Left kidney (tissue), 2 donors: ENCODE measurements around the gene PIRT. TPM values are rescaled to one million over a fixed set of nuclear protein-coding genes. Genes with fewer than 3 reads are reported as not detected.

Source experiments
- DNase-seq: peaks from one replicate; pipeline ENCODE4 v3.0.0-alpha.2; 2013
- polyA plus RNA-seq: library from polyadenylated mRNA; unstranded; fragments of 120-200 nt; gene quantifications from one replicate; pipeline ENCODE4 v1.2.1, GENCODE V29; 2013; ENCODE audit not compliant: insufficient read length

PIRT gene
- polyA plus RNA-seq, 1 donor, result 0.07 TPM

DNA sequence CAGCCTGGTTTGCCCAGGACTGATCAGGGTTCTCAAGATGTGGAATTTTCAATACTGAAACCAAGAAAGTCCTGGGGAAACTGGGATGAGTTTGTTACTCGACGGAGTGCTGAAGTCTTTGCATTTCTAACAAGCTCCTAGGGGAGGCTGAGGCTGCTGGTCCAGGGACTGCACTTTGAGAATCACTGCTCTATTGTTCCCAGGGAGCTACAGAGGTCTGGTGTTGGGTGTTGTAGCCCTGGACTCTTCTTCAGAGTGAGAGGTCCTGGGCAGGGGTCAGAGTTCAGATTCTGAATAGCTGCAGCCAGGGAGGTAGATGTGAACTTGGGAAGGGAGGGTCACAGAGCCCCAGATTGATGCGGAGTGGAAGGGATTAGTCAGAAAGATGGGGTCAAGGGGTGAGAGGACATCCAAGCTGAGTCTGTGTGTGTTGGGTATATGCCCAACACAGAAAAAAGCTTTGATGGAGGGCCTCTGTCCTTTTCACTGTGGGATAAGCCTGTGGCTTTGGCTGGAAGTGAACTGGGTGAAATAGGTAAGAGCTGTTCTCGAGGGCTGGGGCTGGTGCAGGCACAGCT is 48.1 kb downstream of the PIRT start:
- DNase-seq, result no peak

DNA sequence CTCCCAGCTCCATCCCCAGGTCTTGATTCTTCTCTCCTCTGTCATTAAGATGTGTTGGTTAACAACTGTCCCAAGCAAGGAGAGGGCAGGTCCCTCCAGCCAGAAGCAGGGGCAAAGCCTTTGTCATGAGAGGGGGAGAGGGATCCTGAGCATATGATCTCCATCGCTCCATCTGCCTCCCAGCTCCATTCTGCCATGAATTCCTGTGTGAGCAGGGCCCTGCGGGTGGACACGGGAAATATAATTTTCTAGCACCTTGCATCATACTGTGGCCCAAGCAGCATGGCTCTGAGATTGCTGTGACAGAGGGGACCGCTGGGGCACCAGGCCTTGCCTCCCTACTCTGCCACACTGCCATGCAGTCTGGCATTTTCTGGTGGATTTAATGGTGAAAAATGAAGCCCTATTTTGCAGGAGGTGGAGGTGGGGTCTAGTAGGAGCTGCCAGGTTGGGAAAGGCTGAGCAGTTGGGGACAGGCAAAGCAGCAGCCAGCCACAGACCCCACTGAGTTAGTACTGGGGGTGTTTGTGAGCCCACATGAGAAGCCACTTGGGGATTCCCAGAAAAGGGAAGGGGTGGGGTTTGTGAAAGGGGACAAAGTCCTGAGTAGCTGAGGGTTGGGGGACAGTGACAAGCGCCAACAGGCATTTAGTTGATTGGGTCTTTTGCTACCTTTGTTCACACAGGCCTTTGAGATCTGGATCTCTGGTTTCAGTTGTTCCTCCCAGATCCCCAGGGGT is 50.4 kb downstream of the PIRT start:
- DNase-seq, result no peak

DNA sequence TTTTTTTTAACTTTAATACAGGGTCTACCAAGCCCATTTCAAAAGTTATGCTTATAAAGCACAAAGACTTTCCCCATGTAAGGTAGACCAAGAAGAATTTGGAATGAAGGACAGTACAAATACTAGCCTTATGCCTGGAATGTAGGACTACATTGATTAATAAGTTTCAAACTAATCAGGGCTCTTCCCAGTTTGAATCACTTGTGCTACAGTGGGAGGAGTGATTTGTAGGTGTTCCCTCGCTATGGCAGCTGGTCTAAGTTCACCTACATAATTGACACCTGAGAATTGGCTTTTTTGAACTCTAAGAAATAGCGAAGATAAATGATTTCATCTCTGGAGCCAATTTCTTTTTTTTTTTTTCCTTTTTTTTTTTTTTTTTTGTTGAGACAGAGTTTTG is 52.6 kb downstream of the PIRT start:
- no peak for DNase-seq

DNA sequence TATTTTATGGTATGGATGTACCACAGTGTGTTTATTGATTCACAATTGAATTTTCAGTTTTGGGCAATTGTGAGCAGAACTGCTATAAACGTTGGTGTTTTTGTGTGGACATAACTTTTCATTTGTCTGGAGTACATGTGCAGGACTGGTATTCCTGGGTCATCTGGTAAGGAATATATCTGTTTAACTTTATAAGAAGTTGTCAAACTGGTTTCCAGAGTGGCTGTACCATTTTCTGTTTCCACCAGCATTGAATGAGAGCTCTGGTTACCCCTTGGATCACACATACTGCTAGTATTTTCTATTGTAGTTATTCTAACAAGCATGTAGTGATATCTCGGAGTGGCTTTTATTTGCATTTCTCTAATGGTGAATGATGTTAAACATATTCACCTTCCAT is 58.3 kb downstream of the PIRT start:
- DNase-seq, result no peak

DNA sequence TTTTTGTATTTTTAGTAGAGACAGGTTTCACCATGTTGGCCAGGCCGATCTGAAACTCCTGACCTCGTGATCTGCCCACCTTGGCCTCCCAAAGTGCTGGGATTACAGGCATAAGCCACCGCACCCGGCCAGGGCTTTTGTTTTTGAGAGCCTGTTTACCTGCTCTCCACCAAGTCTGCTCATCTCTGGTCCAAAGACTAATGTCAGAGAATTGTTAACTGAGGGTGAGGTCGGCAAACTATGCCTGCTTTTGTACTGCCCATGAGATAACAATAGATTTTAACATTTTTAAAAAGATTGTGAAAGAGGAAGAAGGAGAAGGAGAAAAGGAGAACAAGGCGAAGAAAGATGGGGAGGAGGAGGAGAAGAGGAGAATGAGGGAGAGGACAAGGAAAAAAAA is 60.0 kb downstream of the PIRT start:
- no peak for DNase-seq

DNA sequence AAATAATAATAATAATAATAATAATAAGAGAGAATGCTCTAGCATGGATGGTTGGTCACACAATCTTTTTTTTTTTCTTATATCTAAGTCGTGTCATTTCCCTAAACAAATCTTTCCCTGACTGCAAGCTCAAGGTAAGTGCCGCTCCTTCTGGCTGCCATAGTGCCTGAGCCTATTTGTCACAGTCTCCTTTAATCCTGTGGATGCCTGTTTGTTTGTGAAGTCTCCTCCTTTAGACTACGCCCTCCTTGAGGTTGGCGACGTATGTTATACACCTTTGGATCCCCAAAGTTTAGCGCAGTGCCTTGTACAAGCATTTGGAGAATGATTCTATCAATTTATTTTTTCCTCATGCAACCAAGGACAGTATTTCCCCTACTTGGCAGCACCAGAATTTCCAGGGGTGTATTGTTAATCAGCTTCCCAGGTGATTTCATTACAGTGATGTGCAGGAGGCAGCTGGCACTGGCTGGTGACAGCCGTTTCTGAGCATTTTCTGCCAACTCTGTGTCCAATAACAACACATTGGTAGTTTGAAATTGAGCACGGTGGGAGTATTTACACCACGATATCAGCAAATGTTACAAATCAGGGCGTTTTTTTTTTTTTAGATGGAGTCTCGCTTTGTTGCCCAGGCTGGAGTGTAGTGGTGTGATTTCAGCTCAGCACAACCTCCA is 60.6 kb downstream of the PIRT start:
- DNase-seq, result no peak

DNA sequence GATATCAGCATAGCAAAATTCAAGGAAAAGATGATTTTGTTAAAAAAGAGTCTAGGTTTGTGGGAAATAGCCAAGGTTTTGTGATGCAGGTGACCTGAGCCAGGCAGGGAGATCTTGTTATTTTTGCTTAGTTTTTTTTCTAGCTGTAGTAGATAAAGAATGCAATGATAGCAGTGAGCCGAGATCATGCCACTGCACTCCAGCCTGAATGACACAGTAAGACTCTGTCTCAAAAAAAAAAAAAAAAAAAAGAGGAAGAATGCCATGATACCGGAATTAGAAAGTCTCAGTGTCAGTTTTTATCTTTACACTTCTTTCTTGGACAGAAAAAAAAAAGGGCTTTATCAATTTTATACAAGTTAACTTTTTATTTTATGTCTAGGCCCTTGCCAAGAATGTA is 61.5 kb downstream of the PIRT start:
- DNase-seq, result no peak

DNA sequence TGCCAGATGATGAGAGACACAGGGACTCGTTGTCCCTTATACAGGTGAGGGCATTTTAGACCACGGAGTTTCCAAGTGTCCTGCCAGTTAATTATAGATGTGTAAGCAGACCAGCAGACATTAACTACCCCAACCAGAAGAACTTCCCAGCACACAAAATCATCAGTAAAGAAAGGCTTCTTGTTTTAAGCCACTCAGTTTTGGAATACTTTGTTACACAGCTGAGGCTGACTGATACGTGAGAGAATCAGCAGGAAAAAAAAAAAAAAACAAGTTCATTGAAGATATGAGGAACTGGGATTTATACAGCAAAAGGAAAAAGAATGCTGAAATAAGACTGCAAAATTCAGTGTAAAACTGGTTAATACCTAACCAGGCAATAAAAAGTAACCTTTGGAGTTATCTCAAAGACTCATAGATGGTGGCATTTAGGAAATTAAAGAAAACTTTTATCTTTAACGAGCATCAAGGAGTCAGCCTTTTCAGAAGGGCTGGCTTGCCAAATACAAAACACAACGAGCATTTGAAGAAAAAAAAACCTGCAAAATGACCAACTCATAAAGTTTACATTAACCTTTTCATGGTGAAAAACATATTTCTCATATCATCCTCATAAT is 62.0 kb downstream of the PIRT start:
- DNase-seq, result no peak

DNA sequence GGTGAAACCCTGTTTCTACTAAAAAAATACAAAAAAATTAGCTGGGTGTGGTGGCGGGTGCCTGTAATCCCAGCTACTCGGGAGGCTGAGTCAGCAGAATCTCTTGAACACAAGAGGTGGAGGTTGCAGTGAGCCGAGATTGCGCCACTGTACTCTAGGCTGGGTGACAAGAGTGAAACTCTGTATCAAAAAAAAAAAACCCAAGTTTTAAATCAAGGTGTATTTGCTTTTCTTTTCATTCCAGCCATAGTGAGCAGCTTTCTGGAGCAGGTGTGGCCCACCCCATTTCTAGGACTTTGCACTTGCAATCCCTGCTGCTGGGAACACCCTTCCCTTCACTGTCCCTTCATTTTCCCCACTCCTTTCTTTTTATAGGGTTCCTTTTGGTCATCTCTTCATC is 62.8 kb downstream of the PIRT start:
- no peak for DNase-seq

DNA sequence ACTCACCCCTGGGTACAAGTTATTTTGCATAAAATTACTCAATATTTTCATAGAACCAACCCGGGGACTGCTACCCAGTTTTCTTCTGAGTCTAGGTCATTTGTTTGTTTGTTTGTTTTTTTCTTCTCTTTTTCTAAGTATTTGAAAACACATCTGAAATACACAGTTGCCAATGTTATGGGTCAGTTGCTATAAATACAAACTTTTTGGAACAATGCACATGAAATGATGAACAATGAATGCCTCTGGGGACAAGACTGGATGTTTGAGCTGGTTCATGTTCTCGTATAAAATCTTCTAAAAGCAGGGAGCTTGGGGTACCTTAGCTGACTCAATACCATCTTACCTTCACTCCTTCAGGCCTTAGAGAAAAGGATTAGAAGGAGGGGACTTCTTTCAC is 64.5 kb downstream of the PIRT start:
- no peak for DNase-seq

Other genes with a start within 250 kb of the PIRT start
- gene MYH3, start 180.8 kb downstream of the PIRT start, polyA plus RNA-seq, result 6.4 TPM
- 41.2 TPM for gene SCO1, start 140.6 kb downstream of the PIRT start, polyA plus RNA-seq
- gene ADPRM, start 140.5 kb downstream of the PIRT start, polyA plus RNA-seq, result 14.3 TPM
- 14.5 TPM for gene TMEM220, start 108.1 kb downstream of the PIRT start, polyA plus RNA-seq
- gene TMEM238L, start 34.0 kb downstream of the PIRT start, polyA plus RNA-seq, result 3.3 TPM